DMS 273 treated with DMSO at 0.1 percent for 48 hours (cell line): ENCODE results near the gene CYB561.
"Not testable (repeated sequence)": the region's sequence is repeated elsewhere in the genome, so short reads cannot be mapped to it uniquely, and the experiment has no call there.

Source experiments
- DNase-seq: peaks from one replicate; lab custom pipeline; 2025; lab: John Stamatoyannopoulos, UW

Gene CYB561

GRCh38 chr17:63478814-63479494 is 32.8 kb upstream of the CYB561 start:
- peak; percentile 30 for DNase-seq

- DNase-seq: no peak
Observed at GRCh38 chr17:63477480-63478440, 31.7 kb upstream of the CYB561 start.

GRCh38 chr17:63476854-63477479 is 30.9 kb upstream of the CYB561 start, which contains the start of gene ACE:
Gene ACE, plus strand, starts transcription at chr17:63477061. Its CDS starts 34 bp downstream, at chr17:63477095.
- DNase-seq: no peak

GRCh38 chr17:63476459-63476853 is 30.4 kb upstream of the CYB561 start:
- DNase-seq: no peak

GRCh38 chr17:63475491-63476412 is 29.6 kb upstream of the CYB561 start:
- DNase-seq: no peak

- DNase-seq: no peak
Observed at GRCh38 chr17:63474586-63475460, 28.7 kb upstream of the CYB561 start.

GRCh38 chr17:63474174-63474573 is 28.1 kb upstream of the CYB561 start:
- no peak for DNase-seq

- DNase-seq: not testable (repeated sequence)
Observed at GRCh38 chr17:63468099-63468498, 22.0 kb upstream of the CYB561 start.

- no peak for DNase-seq
Observed at GRCh38 chr17:63464691-63465236, 18.7 kb upstream of the CYB561 start.

GRCh38 chr17:63463771-63464170 is 17.7 kb upstream of the CYB561 start:
- no peak for DNase-seq

- no peak for DNase-seq
Observed at GRCh38 chr17:63460018-63460417, 13.9 kb upstream of the CYB561 start.

GRCh38 chr17:63458478-63458877 is 12.4 kb upstream of the CYB561 start:
- no peak for DNase-seq

- no peak for DNase-seq
Observed at GRCh38 chr17:63455417-63455816, 9.3 kb upstream of the CYB561 start.

- no peak for DNase-seq
Observed at GRCh38 chr17:63454915-63455314, 8.8 kb upstream of the CYB561 start.

GRCh38 chr17:63454357-63454756 is 8.3 kb upstream of the CYB561 start:
- DNase-seq: not testable (repeated sequence)

GRCh38 chr17:63452962-63453551 is 7.0 kb upstream of the CYB561 start:
- DNase-seq: no peak

GRCh38 chr17:63452046-63452961 is 6.2 kb upstream of the CYB561 start:
- DNase-seq: no peak

GRCh38 chr17:63451150-63451549 is 5.0 kb upstream of the CYB561 start:
- DNase-seq: no peak

GRCh38 chr17:63450551-63450950 is 4.4 kb upstream of the CYB561 start:
- DNase-seq: no peak
